ENCODE data around the gene NKX6-1.

The NKX6-1 gene

GRCh38 chr4:84480082-84480481 lies 19.0 kb downstream of the NKX6-1 start:
- POLR2A ChIA-PET, result no interaction called here
- TF ChIP-seq TARDBP (IDR thresholded peaks at IDR 0.05) (no peak), L3MBTL2 (conservative IDR thresholded peaks at IDR 0.05) (no peak)
- DNase-seq (ENCODE audit: extremely low spot score), result no peak
- CTCF ChIA-PET, result no interaction called here

- DNase-seq (ENCODE audit: extremely low spot score), result peak; percentile 41
- ChIA-PET CTCF (no interaction called here), POLR2A (no interaction called here)
- TF ChIP-seq FOXM1 (IDR thresholded peaks at IDR 0.05; ENCODE audit: borderline replicate concordance) (no peak), ARNT (IDR thresholded peaks at IDR 0.05) (no peak), TARDBP (IDR thresholded peaks at IDR 0.05) (no peak), CTBP1 (IDR thresholded peaks at IDR 0.05; ENCODE audit: borderline replicate concordance) (no peak), SUZ12 (IDR thresholded peaks at IDR 0.05) (no peak), L3MBTL2 (conservative IDR thresholded peaks at IDR 0.05) (no peak), ZNF384 (IDR thresholded peaks at IDR 0.05) (no peak)
Measured at GRCh38 chr4:84479663-84480062, 19.4 kb downstream of the NKX6-1 start.

- TF ChIP-seq ARNT (IDR thresholded peaks at IDR 0.05) (no peak), FOXK2 (IDR thresholded peaks at IDR 0.05) (no peak), PKNOX1 (IDR thresholded peaks at IDR 0.05) (0 out of 2 replicates have a peak, but pooled peaks have one; percentile 18)
- CTCF ChIA-PET, result interaction anchor here (0.6 kb wide), 1 partner anchor 844 kb away, joined by 3 read pairs; no protein-coding TSS in a partner anchor
- no peak for DNase-seq (ENCODE audit: extremely low spot score)
- POLR2A ChIA-PET, result interaction anchor here (1.6 kb wide), 1 partner anchor 22 kb away, joined by 5 read pairs; the partner anchor contains the start of gene NKX6-1
Measured at GRCh38 chr4:84477738-84478137, 21.4 kb downstream of the NKX6-1 start.

- no peak for DNase-seq (ENCODE audit: extremely low spot score)
- TF ChIP-seq FOXA1 (IDR thresholded peaks at IDR 0.05) (no peak), SUZ12 (IDR thresholded peaks at IDR 0.05) (no peak), ELF4 (IDR thresholded peaks at IDR 0.05) (no peak), ZNF384 (IDR thresholded peaks at IDR 0.05) (no peak), FOXM1 (IDR thresholded peaks at IDR 0.05; ENCODE audit: borderline replicate concordance) (peak; percentile 64; the same call in 1 of the 2 replicates), CTBP1 (IDR thresholded peaks at IDR 0.05; ENCODE audit: borderline replicate concordance) (0 out of 2 replicates have a peak, but pooled peaks have one; percentile 32), PKNOX1 (IDR thresholded peaks at IDR 0.05) (peak; percentile 73)
- POLR2A ChIA-PET, result interaction anchor here (2.1 kb wide), 1 partner anchor 25 kb away, joined by 4 read pairs; the partner anchor contains the start of gene NKX6-1
- CTCF ChIA-PET, result no interaction called here
Measured at GRCh38 chr4:84474107-84474506, 25.0 kb downstream of the NKX6-1 start.

GRCh38 chr4:84472154-84472553 lies 26.9 kb downstream of the NKX6-1 start:
- CTCF ChIA-PET, result no interaction called here
- TF ChIP-seq SP1 (IDR thresholded peaks at IDR 0.05) (no peak), HDGF (IDR thresholded peaks at IDR 0.05; ENCODE audit: borderline replicate concordance) (no peak), LEF1 (IDR thresholded peaks at IDR 0.05; ENCODE audit: borderline replicate concordance) (no peak), FOXM1 (IDR thresholded peaks at IDR 0.05; ENCODE audit: borderline replicate concordance) (no peak), FOXA1 (IDR thresholded peaks at IDR 0.05) (no peak), NFRKB (IDR thresholded peaks at IDR 0.05) (no peak), SUZ12 (IDR thresholded peaks at IDR 0.05) (no peak), PKNOX1 (IDR thresholded peaks at IDR 0.05) (no peak), ARNT (IDR thresholded peaks at IDR 0.05) (no peak), ZNF384 (IDR thresholded peaks at IDR 0.05) (no peak), TARDBP (IDR thresholded peaks at IDR 0.05) (no peak), FOXK2 (IDR thresholded peaks at IDR 0.05) (no peak), ELF4 (IDR thresholded peaks at IDR 0.05) (no peak), L3MBTL2 (conservative IDR thresholded peaks at IDR 0.05) (no peak), BHLHE40 (IDR thresholded peaks at IDR 0.05; ENCODE audit: borderline replicate concordance) (no peak), CTBP1 (IDR thresholded peaks at IDR 0.05; ENCODE audit: borderline replicate concordance) (no peak)
- no peak for DNase-seq (ENCODE audit: extremely low spot score)
- POLR2A ChIA-PET, result no interaction called here

- ChIA-PET CTCF (no interaction called here), POLR2A (no interaction called here)
- DNase-seq (ENCODE audit: extremely low spot score), result peak; percentile 14
- TF ChIP-seq ELF4 (IDR thresholded peaks at IDR 0.05) (no peak), LEF1 (IDR thresholded peaks at IDR 0.05; ENCODE audit: borderline replicate concordance) (no peak), SP1 (IDR thresholded peaks at IDR 0.05) (no peak), ZNF384 (IDR thresholded peaks at IDR 0.05) (no peak), BHLHE40 (IDR thresholded peaks at IDR 0.05; ENCODE audit: borderline replicate concordance) (no peak), PKNOX1 (IDR thresholded peaks at IDR 0.05) (no peak), CTBP1 (IDR thresholded peaks at IDR 0.05; ENCODE audit: borderline replicate concordance) (no peak), FOXK2 (IDR thresholded peaks at IDR 0.05) (no peak), ARNT (IDR thresholded peaks at IDR 0.05) (no peak), HDGF (IDR thresholded peaks at IDR 0.05; ENCODE audit: borderline replicate concordance) (no peak)
Measured at GRCh38 chr4:84470204-84470785, 28.8 kb downstream of the NKX6-1 start.
